ENCODE results near the gene ZNF598. TPM values are rescaled to one million over a fixed set of nuclear protein-coding genes. Genes with fewer than 3 reads are reported as not detected.

The ZNF598 gene
- total RNA-seq, 1 experiment from 2014 or later = 85.7 TPM

DNA sequence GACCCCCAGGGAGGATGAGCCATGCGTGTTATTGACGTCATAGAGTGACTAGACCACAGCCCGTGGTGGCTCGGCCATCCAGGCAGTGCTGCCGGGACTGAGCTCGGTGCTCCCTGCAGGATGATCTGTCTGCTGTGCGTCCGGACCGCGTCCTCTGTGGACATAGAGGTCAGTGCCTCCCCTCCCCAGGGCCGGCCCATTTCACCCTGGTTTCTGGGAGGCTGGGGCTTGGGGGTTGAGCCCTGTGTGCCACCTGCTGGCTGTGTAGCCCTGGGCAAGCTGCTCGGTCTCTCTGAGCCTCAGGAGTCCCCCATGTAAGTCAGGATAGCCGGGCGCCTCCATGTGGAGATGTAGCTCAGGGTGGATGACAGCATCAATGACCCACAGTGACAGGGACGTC, 46.5 kb upstream of the ZNF598 start:
- CTCF ChIA-PET = interaction anchor here (0.6 to 1.9 kb wide), 5 partner anchors 8 to 693 kb away, joined by 4 to 12 read pairs (median 4); partner anchors contain the start of gene TSC2
- intact Hi-C loops (cut with micrococcal nuclease; ENCODE audit: unreplicated experiment) (no loop called here), in situ Hi-C loops (cut with HindIII; ENCODE audit: low pct_unique_long_range_greater_than_20kb, low sequenced_read_pairs) (no loop called here)
- no peak for DNase-seq (ENCODE audit: low read depth, low spot score)
- Histone ChIP-seq H3K4me3 (ENCODE audit: low read depth in 2 of 2, low read length in 2 of 2) (no peak overlapping the region), H3K9me3 (ENCODE audit: control insufficient read depth, insufficient read depth, low read depth, low read length) (no peaks in the 10 kb centered on the region), H3K36me3 (ENCODE audit: control insufficient read depth, insufficient read depth, low read length) (no peaks in the 10 kb centered on the region), H3K27ac (ENCODE audit: low read length) (no peak overlapping the region), H3K4me1 (ENCODE audit: control insufficient read depth, insufficient read depth, low read length) (no peaks in the 10 kb centered on the region), H3K27me3 (ENCODE audit: control insufficient read depth, insufficient read depth, low read length) (no peaks in the 10 kb centered on the region)
- POLR2A ChIA-PET = interaction anchor here (0.7 kb wide), 1 partner anchor 48 kb away, joined by 6 read pairs; no protein-coding TSS in a partner anchor
- BruUV-seq (replicated peaks) = no TSS peak
- TF ChIP-seq, protein P1, sequence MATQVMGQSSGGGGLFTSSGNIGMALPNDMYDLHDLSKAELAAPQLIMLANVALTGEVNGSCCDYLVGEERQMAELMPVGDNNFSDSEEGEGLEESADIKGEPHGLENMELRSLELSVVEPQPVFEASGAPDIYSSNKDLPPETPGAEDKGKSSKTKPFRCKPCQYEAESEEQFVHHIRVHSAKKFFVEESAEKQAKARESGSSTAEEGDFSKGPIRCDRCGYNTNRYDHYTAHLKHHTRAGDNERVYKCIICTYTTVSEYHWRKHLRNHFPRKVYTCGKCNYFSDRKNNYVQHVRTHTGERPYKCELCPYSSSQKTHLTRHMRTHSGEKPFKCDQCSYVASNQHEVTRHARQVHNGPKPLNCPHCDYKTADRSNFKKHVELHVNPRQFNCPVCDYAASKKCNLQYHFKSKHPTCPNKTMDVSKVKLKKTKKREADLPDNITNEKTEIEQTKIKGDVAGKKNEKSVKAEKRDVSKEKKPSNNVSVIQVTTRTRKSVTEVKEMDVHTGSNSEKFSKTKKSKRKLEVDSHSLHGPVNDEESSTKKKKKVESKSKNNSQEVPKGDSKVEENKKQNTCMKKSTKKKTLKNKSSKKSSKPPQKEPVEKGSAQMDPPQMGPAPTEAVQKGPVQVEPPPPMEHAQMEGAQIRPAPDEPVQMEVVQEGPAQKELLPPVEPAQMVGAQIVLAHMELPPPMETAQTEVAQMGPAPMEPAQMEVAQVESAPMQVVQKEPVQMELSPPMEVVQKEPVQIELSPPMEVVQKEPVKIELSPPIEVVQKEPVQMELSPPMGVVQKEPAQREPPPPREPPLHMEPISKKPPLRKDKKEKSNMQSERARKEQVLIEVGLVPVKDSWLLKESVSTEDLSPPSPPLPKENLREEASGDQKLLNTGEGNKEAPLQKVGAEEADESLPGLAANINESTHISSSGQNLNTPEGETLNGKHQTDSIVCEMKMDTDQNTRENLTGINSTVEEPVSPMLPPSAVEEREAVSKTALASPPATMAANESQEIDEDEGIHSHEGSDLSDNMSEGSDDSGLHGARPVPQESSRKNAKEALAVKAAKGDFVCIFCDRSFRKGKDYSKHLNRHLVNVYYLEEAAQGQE (IDR thresholded peaks at IDR 0.05; ENCODE audit: insufficient read depth in 1 of 2, low read depth in 2 of 2, low read length in 1 of 2) = no peak
- TF ChIP-seq SIN3A (IDR thresholded peaks at IDR 0.05; ENCODE audit: borderline replicate concordance, insufficient read depth, low read depth, low read length) (no peak), TCF7L2 (IDR thresholded peaks at IDR 0.05; ENCODE audit: low read depth, low read length) (no peak), POLR2AphosphoS5 (IDR thresholded peaks at IDR 0.05; ENCODE audit: low read depth, low read length) (no peak)
- TF ChIP-seq, protein P2, sequence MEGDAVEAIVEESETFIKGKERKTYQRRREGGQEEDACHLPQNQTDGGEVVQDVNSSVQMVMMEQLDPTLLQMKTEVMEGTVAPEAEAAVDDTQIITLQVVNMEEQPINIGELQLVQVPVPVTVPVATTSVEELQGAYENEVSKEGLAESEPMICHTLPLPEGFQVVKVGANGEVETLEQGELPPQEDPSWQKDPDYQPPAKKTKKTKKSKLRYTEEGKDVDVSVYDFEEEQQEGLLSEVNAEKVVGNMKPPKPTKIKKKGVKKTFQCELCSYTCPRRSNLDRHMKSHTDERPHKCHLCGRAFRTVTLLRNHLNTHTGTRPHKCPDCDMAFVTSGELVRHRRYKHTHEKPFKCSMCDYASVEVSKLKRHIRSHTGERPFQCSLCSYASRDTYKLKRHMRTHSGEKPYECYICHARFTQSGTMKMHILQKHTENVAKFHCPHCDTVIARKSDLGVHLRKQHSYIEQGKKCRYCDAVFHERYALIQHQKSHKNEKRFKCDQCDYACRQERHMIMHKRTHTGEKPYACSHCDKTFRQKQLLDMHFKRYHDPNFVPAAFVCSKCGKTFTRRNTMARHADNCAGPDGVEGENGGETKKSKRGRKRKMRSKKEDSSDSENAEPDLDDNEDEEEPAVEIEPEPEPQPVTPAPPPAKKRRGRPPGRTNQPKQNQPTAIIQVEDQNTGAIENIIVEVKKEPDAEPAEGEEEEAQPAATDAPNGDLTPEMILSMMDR (IDR thresholded peaks at IDR 0.05) = no peak; the same call in 1 of the 2 replicates
- peak; percentile 37 for ATAC-seq

DNA sequence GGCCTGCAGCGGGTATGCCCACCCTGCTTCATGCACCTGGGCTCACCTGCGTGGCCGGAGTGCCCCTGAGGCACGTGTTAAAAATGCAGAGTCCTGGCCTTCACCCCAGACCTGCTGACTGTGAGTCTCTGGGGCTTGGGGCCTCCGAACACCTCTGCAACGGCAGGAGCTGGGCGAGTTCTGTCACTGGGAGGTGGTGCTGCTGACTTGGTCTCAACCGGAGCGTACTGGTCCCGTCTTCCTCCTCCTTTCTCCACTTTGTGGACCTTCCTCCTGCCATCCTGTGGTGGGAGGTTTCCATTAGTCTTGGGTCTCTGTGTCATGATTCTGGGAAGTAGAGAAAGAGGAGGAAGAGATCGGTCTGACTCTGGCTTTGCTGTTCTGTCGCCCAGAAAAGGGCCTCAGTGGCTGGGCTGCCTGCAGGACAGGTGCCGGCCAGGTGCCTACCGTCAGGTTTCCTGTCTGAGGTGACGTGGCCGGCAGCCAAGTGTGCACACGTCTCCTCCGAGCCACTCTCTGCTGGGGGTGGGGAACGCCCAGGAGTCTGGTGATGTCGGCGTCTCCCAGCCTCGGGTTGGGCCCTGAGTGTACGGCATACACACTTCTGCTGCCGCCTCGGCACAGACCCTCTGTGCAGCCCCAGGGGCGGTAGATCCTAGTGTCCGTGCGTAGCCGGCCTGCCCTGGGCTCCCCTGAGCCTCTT, 45.1 kb upstream of the ZNF598 start:
- in situ Hi-C loops (cut with HindIII; ENCODE audit: low pct_unique_long_range_greater_than_20kb, low sequenced_read_pairs) = no loop called here
- TF ChIP-seq POLR2AphosphoS5 (IDR thresholded peaks at IDR 0.05; ENCODE audit: low read depth, low read length) = no peak
- TF ChIP-seq, protein P2 (IDR thresholded peaks at IDR 0.05) = no peak
- TF ChIP-seq, protein P1 (IDR thresholded peaks at IDR 0.05; ENCODE audit: insufficient read depth in 1 of 2, low read depth in 2 of 2, low read length in 1 of 2) = no peak
- TF ChIP-seq TCF7L2 (IDR thresholded peaks at IDR 0.05; ENCODE audit: low read depth, low read length) = no peak
- TF ChIP-seq SIN3A (IDR thresholded peaks at IDR 0.05; ENCODE audit: borderline replicate concordance, insufficient read depth, low read depth, low read length) = no peak
- ChIA-PET CTCF (no interaction called here), POLR2A (no interaction called here)
- intact Hi-C loops (cut with micrococcal nuclease; ENCODE audit: unreplicated experiment) = no loop called here
- no peak overlapping the region for H3K4me3 ChIP-seq (ENCODE audit: low read depth in 2 of 2, low read length in 2 of 2)
- BruUV-seq (replicated peaks) = no TSS peak
- H3K36me3 ChIP-seq (ENCODE audit: control insufficient read depth, insufficient read depth, low read length) = no peaks in the 10 kb centered on the region
- H3K9me3 ChIP-seq (ENCODE audit: control insufficient read depth, insufficient read depth, low read depth, low read length) = no peaks in the 10 kb centered on the region
- ATAC-seq (no peak), DNase-seq (ENCODE audit: low read depth, low spot score) (no peak)
- H3K27me3 ChIP-seq (ENCODE audit: control insufficient read depth, insufficient read depth, low read length) = no peaks in the 10 kb centered on the region
- H3K4me1 ChIP-seq (ENCODE audit: control insufficient read depth, insufficient read depth, low read length) = no peaks in the 10 kb centered on the region
- H3K27ac ChIP-seq (ENCODE audit: low read length) = no peak overlapping the region
